Measurements from ENCODE around the gene WNT10A.
A peak's percentile ranks its signal among the peaks of the same experiment; 100 is the strongest.

The WNT10A gene

GRCh38 chr2:218852911-218853667, 27.6 kb upstream of the WNT10A start:
- peak; percentile 73 for TF ChIP-seq CTCF (IDR thresholded peaks at IDR 0.05; ENCODE audit: low read length, missing control alignments)
- peak; percentile 75 for DNase-seq (ENCODE audit: low read depth)
- no peak overlapping the region for H3K4me3 ChIP-seq (replicated peaks; ENCODE audit: low read depth, low read length)

DNA sequence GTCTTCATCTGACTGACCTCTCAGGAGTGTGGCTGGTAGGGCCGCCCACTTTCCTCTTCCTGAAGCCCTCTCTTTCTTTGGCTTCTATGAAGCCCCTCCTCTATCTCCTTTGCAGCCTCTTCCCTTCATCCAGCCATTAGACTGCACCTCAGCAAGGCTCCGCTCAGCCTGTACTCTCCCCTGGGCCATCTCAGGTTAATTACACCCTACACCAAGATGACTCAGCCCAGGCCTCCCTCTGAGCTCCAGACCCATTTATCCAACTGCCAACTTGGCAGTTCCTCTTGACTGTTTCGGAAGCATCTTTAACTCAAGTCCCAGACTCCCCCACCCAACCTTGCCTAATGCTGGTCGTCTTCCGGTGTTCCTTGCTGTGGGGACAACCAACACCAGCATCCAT, 26.9 kb upstream of the WNT10A start:
- peak; percentile 38 for DNase-seq (ENCODE audit: low read depth)
- TF ChIP-seq CTCF (IDR thresholded peaks at IDR 0.05; ENCODE audit: low read length, missing control alignments), result no peak

DNA sequence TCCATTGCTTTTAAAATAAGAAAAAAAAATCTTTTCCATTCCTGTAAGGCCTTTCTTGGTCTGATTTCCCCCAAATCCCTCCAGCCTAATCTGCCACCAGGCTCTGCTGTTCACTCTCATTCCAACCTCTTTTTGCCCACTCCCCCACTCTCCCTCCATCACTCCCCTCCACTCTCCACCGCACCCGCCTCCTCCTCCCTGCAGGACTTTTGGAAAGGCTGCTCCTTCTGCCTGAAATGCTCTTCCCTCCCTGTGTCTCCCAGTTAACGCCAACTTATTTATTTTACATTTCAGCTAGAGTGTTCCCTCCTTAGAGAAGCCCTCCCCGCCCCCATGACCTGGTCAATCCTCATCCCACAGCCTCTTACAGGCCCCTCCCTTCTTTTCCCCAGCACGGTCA, 25.8 kb upstream of the WNT10A start:
- no peak for TF ChIP-seq CTCF (IDR thresholded peaks at IDR 0.05; ENCODE audit: low read length, missing control alignments)
- DNase-seq (ENCODE audit: low read depth), result no peak
- H3K4me3 ChIP-seq (replicated peaks; ENCODE audit: low read depth, low read length), result no peak overlapping the region

More for the DNA sequence above, 26.9 kb upstream of the WNT10A start:
- H3K4me3 ChIP-seq (replicated peaks; ENCODE audit: low read depth, low read length), result no peak overlapping the region

GRCh38 chr2:218855305-218856166, 25.1 kb upstream of the WNT10A start:
- TF ChIP-seq CTCF (IDR thresholded peaks at IDR 0.05; ENCODE audit: low read length, missing control alignments), result no peak
- no peak for DNase-seq (ENCODE audit: low read depth)
- H3K4me3 ChIP-seq (replicated peaks; ENCODE audit: low read depth, low read length), result no peak overlapping the region

DNA sequence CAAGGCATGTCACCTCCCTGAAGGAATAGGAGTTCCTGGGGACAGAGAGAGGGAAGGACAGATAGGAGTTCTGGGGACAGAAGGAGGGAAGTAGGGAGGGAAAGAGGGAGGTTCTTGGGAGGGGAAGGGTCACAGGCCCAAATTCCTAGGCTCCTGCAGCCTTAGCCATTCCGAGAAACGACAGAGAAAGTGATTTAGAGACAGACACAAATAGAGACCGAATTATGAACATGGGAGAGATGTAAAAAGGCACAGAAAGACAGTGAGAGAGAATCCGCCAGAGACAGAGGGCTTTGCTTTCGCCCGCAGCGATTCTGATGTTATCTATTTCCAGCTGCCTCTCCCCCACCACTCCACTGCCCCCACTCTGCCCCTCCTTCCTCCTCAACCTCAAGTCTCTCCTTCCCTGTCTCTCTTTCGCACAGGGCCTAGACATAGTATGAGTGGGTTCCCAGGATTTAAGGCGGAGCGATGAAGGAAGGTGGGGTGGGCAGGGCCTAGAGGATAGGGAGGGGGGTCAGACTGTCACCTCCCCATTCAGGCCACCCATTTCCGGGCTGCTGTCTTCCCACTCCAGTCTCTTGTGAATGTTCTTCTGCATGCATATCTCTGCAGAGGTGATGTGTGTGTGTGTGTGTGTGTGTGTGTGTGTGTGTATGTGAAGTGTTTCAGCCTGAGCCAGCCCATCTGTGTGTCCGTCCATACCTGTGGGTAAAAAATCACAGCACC, 24.3 kb upstream of the WNT10A start:
- no peak overlapping the region for H3K4me3 ChIP-seq (replicated peaks; ENCODE audit: low read depth, low read length)
- no peak for DNase-seq (ENCODE audit: low read depth)
- TF ChIP-seq CTCF (IDR thresholded peaks at IDR 0.05; ENCODE audit: low read length, missing control alignments), result no peak

- no peak for TF ChIP-seq CTCF (IDR thresholded peaks at IDR 0.05; ENCODE audit: low read length, missing control alignments)
- no peak overlapping the region for H3K4me3 ChIP-seq (replicated peaks; ENCODE audit: low read depth, low read length)
- DNase-seq (ENCODE audit: low read depth), result no peak
Measured at GRCh38 chr2:218856896-218857243, 23.8 kb upstream of the WNT10A start.

Measured in fibroblast of pulmonary artery (primary cell).